Activated CD4-positive, alpha-beta T cell treated with anti-CD3 and anti-CD28 coated beads for 36 hours (primary cell): ENCODE data around the gene NOL3. TPM values are rescaled to one million over a fixed set of nuclear protein-coding genes. Genes with fewer than 3 reads are reported as not detected.

Experiments
- ATAC-seq: fragments of 200-7000 bp; cut with Tn5 transposase; one replicate; pipeline ENCODE4 v1.10.0; 2021; ENCODE audit warnings: mild to moderate bottlenecking, moderate library complexity
- CTCF ChIA-PET: fragments of 350-600 bp; sonication (Branson Sonifier 250); formaldehyde crosslinking; loops from one replicate; lab custom pipeline; 2021; ENCODE audit warnings: antibody characterized with exemption; lab: Charles Lee
- POLR2A ChIA-PET: fragments of 350-600 bp; sonication (Branson Sonifier 250); formaldehyde crosslinking; loops from one replicate; lab custom pipeline; 2021; ENCODE audit warnings: antibody characterized with exemption, inconsistent platforms; lab: Charles Lee
- DNase-seq: peaks from one replicate; pipeline ENCODE4 v3.0.0-alpha.2; 2020
- H3K27ac Mint-ChIP-seq: one replicate; pipeline ENCODE4 v1.8.0; 2021; ENCODE audit warnings: mixed read lengths
- H3K27me3 Mint-ChIP-seq: one replicate; pipeline ENCODE4 v1.8.0; 2021; ENCODE audit warnings: mixed read lengths
- H3K36me3 Mint-ChIP-seq: one replicate; pipeline ENCODE4 v1.8.0; 2021; ENCODE audit warnings: low read depth, mixed read lengths
- H3K4me1 Mint-ChIP-seq: one replicate; pipeline ENCODE4 v1.8.0; 2021; ENCODE audit warnings: mixed read lengths
- H3K4me3 Mint-ChIP-seq: one replicate; pipeline ENCODE4 v1.8.0; 2021; ENCODE audit warnings: mild to moderate bottlenecking, moderate library complexity, mixed read lengths
- H3K9me3 Mint-ChIP-seq: one replicate; pipeline ENCODE4 v1.8.0; 2021; ENCODE audit warnings: low read depth, mixed read lengths
- intact Hi-C, 2 experiments: fragments of 100-400 bp; cut with DNase I in 1 of 2; cut with micrococcal nuclease in 1 of 2; formaldehyde crosslinking; loops; one replicate each; pipeline versions ENCODE4 v1.14.2 to v1.15.1; 2022 to 2024; cut with DNase I, micrococcal nuclease
- total RNA-seq, 2 experiments: library from RNA; stranded (reverse); gene quantifications; one replicate each; pipeline ENCODE4 v1.2.3, GENCODE V29; 2021

NOL3 gene
- total RNA-seq, 2 experiments from 2014 or later, result 15.5 to 17.5 TPM

DNA sequence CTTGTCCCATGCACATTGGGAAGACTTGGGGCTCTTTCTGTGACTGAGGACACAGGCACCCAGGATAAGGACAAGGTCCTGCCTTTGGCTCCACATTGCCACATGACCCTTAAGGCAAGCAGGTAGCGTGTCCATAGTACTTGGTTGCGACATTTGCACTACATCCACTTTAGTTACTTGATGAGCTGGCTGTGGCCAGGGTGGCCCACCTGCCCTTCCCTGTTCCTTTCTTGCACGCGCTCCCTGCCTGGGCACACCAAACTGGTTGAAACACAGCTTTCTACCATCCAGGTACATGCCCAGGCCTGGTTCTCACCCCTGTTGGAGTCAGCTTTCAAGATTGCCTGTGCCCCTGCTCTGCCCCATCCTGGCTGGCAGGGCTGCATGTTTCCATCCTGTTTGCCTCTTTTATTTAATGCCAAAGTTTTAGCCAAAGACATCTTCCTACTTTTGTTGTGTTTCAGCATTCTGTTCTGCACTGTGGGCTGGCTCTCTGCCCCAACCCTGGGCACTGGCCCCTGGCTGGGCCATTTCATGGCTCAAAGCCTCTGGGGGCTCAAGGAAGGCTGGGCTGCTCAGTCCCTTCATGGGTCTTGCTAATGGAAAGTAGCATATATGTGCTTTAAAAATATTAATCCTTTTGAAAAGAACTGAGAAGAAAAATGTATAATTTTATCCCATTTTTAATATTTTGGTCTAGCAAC lies 22.7 kb upstream of the NOL3 start:
- Mint-ChIP-seq H3K4me3 (no peak overlapping the region), H3K27me3 (peaks cover 9% of the 10 kb centered on the region), H3K27ac (no peak overlapping the region), H3K36me3 (peaks cover 36% of the 10 kb centered on the region), H3K4me1 (peaks cover 5% of the 10 kb centered on the region), H3K9me3 (no peaks in the 10 kb centered on the region)
- DNase-seq, result no peak
- no peak for ATAC-seq
- intact Hi-C loops, result no loop called here
- CTCF ChIA-PET, result interaction anchor here (1.0 kb wide), 1 partner anchor 10 kb away, joined by 3 read pairs; no protein-coding TSS in a partner anchor
- POLR2A ChIA-PET, result no interaction called here

DNA sequence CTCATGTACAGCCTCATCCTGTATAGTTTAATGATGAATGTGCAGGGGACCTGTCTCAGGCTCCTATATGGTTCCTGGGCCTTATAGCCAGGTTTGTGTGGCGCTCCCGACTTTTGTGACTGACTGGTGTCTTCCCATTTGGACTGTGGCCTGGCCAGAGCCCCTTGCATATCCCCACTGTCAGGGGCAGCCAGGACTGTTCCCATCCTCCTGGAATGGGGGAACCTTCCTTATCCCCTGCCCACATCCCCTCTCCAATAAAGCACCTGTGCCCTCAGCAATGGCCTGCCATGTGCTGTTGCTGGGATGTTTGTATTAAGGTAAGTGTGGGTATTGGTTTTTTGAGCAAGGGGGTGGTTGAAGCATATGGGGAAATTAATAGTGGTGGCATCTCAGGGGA lies 22.1 kb upstream of the NOL3 start:
- Mint-ChIP-seq H3K36me3 (peaks cover 32% of the 10 kb centered on the region), H3K4me3 (no peak overlapping the region), H3K27me3 (peaks cover 14% of the 10 kb centered on the region), H3K9me3 (no peaks in the 10 kb centered on the region), H3K4me1 (peaks cover 9% of the 10 kb centered on the region), H3K27ac (no peak overlapping the region)
- POLR2A ChIA-PET, result no interaction called here
- no peak for ATAC-seq
- CTCF ChIA-PET, result no interaction called here
- intact Hi-C loops, result no loop called here
- no peak for DNase-seq

DNA sequence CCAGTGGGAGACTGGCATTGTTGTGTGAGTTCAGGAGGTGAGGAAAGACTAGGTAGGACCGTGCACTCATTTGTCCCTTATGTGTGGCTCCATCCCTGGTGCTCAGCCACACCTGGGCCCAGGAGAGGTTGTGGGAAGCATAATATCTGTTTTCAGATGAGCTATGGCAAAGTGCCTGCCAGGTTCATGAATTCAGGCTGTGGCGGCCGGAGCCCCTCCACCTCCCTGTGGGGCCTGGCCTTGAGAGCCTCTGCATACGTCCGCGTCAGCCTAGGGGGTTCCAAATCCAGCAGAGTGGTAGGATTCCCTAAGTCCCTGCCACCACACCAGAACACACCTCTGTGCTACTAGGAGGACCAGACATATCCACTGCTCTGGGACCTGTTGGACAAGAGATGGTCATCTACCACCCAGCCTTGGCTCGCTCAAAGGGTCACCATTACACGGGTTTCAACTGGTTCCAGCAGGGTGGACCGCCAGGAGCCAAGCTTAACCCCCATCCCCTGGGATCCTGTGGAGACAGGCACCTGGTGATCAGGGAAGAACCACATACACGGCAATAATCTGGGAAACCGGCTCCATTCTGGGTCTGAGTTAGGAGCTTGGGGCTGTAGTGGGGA lies 21.6 kb upstream of the NOL3 start:
- Mint-ChIP-seq H3K9me3 (no peaks in the 10 kb centered on the region), H3K4me3 (peak overlapping the region; percentile 10), H3K27ac (no peak overlapping the region), H3K36me3 (peaks cover 28% of the 10 kb centered on the region), H3K4me1 (peaks cover 10% of the 10 kb centered on the region), H3K27me3 (peaks cover 14% of the 10 kb centered on the region)
- no peak for DNase-seq
- intact Hi-C loops, result no loop called here
- CTCF ChIA-PET, result interaction anchor here (0.7 kb wide), 1 partner anchor 37 kb away, joined by 3 read pairs; no protein-coding TSS in a partner anchor
- ATAC-seq, result no peak
- POLR2A ChIA-PET, result no interaction called here

DNA sequence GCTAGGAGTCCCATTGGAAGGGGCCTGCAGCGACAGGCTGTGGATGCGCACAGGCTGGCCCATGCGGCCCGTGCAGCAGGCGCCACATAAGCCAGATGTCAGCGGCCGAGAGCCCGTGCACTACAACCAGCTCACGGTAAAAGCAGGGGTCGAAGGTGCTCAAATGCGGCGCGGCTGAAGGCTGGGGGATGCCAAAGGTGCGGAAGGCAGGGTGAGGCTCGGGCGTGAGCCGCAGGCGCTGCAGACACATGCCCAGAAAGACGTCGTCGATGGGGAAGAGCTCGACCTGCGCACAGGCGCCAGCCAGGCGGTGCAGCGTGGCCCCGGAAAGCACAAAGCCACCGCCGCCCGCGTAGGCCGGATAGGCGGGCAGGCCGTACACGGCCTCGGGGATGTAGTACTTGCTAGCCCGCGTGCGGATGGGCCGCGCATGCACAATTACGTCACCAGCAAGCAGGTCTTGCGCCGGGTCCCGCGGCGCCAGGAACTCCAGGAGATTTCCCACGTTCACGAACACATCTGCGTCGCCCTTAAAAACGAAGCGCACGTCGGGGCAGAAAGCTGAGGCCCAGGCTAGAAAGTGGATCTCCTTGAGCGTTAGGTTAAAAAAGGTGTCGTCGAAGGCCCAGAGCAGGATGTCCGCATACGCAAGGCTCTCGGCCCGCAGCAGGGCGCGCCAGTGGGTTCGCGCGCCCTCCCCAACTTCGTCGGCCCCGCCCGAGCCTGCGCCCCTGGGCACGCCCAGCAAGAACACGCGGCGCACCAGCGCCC lies 20.9 kb upstream of the NOL3 start:
- H3K36me3 Mint-ChIP-seq, result peaks cover 31% of the 10 kb centered on the region
- DNase-seq (no peak), ATAC-seq (peak; percentile 17)
- peak overlapping the region; percentile 10 for H3K4me3 Mint-ChIP-seq
- ChIA-PET CTCF (interaction anchor here (0.7 to 1.8 kb wide), 2 partner anchors 9 to 38 kb away, joined by 3 to 7 read pairs; no protein-coding TSS in a partner anchor), POLR2A (no interaction called here)
- peaks cover 10% of the 10 kb centered on the region for H3K4me1 Mint-ChIP-seq
- intact Hi-C loops, result no loop called here
- no peak overlapping the region for H3K27ac Mint-ChIP-seq
- H3K9me3 Mint-ChIP-seq, result no peaks in the 10 kb centered on the region
- H3K27me3 Mint-ChIP-seq, result peaks cover 14% of the 10 kb centered on the region

- peaks cover 29% of the 10 kb centered on the region for H3K36me3 Mint-ChIP-seq
Measured at GRCh38 chr16:67150047-67150832, 20.1 kb upstream of the NOL3 start.

GRCh38 chr16:67150833-67151396 lies 19.4 kb upstream of the NOL3 start, which contains the start of gene B3GNT9:
TSS of gene B3GNT9 (minus strand) at chr16:67150998. CDS start at chr16:67150485, 513 bp downstream.
- intact Hi-C loops, result no loop called here

More at GRCh38 chr16:67150047-67150832, 20.1 kb upstream of the NOL3 start:
- intact Hi-C loops, result no loop called here
- ATAC-seq (peak; percentile 77), DNase-seq (peak; percentile 76)
- Mint-ChIP-seq H3K4me1 (peaks cover 11% of the 10 kb centered on the region), H3K27me3 (peaks cover 14% of the 10 kb centered on the region), H3K4me3 (peak overlapping the region; percentile 63), H3K27ac (no peak overlapping the region), H3K9me3 (no peaks in the 10 kb centered on the region)
- ChIA-PET CTCF (interaction anchor here (0.6 to 1.9 kb wide), 9 partner anchors 10 to 320 kb away, joined by 3 to 8 read pairs (median 5); no protein-coding TSS in a partner anchor), POLR2A (interaction anchor here (1.1 kb wide), 1 partner anchor 8 kb away, joined by 3 read pairs; no protein-coding TSS in a partner anchor)

GRCh38 chr16:67151431-67152097 lies 18.8 kb upstream of the NOL3 start:
- Mint-ChIP-seq H3K27ac (no peak overlapping the region), H3K27me3 (peaks cover 14% of the 10 kb centered on the region), H3K9me3 (no peaks in the 10 kb centered on the region), H3K4me1 (peaks cover 21% of the 10 kb centered on the region), H3K4me3 (peak overlapping the region; percentile 63), H3K36me3 (peaks cover 18% of the 10 kb centered on the region)
- CTCF ChIA-PET, result interaction anchor here (0.6 to 1.9 kb wide), 17 partner anchors 9 to 198 kb away, joined by 3 to 8 read pairs (median 3); no protein-coding TSS in a partner anchor
- POLR2A ChIA-PET, result interaction anchor here (0.7 to 1.5 kb wide), 3 partner anchors 9 to 11 kb away, joined by 3 to 4 read pairs (median 3); partner anchors contain the start of genes FBXL8 and TRADD
- ATAC-seq (no peak), DNase-seq (no peak)
- intact Hi-C loops, result no loop called here

More at GRCh38 chr16:67150833-67151396, 19.4 kb upstream of the NOL3 start, which contains the start of gene B3GNT9:
- ChIA-PET CTCF (interaction anchor here (0.6 to 1.9 kb wide), 14 partner anchors 10 to 321 kb away, joined by 3 to 8 read pairs (median 4); no protein-coding TSS in a partner anchor), POLR2A (interaction anchor here (0.7 to 1.5 kb wide), 3 partner anchors 9 to 12 kb away, joined by 3 to 4 read pairs (median 3); partner anchors contain the start of genes FBXL8 and TRADD)
- peaks cover 14% of the 10 kb centered on the region for H3K27me3 Mint-ChIP-seq
- DNase-seq (peak; percentile 64), ATAC-seq (peak; percentile 46)
- no peak within 1 kb of the TSS for H3K27ac Mint-ChIP-seq
- H3K9me3 Mint-ChIP-seq, result no peaks in the 10 kb centered on the region
- H3K36me3 Mint-ChIP-seq, result peaks cover 23% of the 10 kb centered on the region
- H3K4me1 Mint-ChIP-seq, result peaks cover 15% of the 10 kb centered on the region
- peak within 1 kb of the TSS; percentile 63 for H3K4me3 Mint-ChIP-seq

GRCh38 chr16:67154578-67155294 lies 15.6 kb upstream of the NOL3 start:
- ChIA-PET CTCF (interaction anchor here (0.6 to 3.1 kb wide), 56 partner anchors 9 to 289 kb away, joined by 3 to 64 read pairs (median 6); partner anchors contain the start of genes CBFB, FHOD1, HSF4 and MATCAP1), POLR2A (interaction anchor here (0.6 to 1.1 kb wide), 2 partner anchors 136 to 137 kb away, joined by 3 to 4 read pairs; no protein-coding TSS in a partner anchor)
- peaks cover 12% of the 10 kb centered on the region for H3K27me3 Mint-ChIP-seq
- peaks cover 45% of the 10 kb centered on the region for H3K4me1 Mint-ChIP-seq
- H3K36me3 Mint-ChIP-seq, result peaks cover 4% of the 10 kb centered on the region
- ATAC-seq (no peak), DNase-seq (no peak)
- peak overlapping the region; percentile 59 for H3K4me3 Mint-ChIP-seq
- H3K27ac Mint-ChIP-seq, result no peak overlapping the region
- intact Hi-C loops, result loop anchor here (1.0 to 5.0 kb wide), 5 partner anchors 47 to 208 kb away; partner anchors contain the start of gene PHAF1 (in 1 of the 2)
- no peaks in the 10 kb centered on the region for H3K9me3 Mint-ChIP-seq
